Cerebellar cortex (tissue), 1 donor: Measurements from ENCODE around the gene IPPK.

ENCODE experiments used
- DNase-seq: peaks from one replicate; pipeline ENCODE4 v3.0.0-alpha.2; 2015; ENCODE audit warnings: low spot score

IPPK gene

GRCh38 chr9:92686954-92687353 lies 17.0 kb upstream of the IPPK start:
- peak; percentile 11 for DNase-seq

GRCh38 chr9:92685022-92685421 lies 15.1 kb upstream of the IPPK start:
- no peak for DNase-seq

- no peak for DNase-seq
Observed at GRCh38 chr9:92682269-92682668, 12.3 kb upstream of the IPPK start.

- no peak for DNase-seq
Observed at GRCh38 chr9:92680166-92681119, 10.5 kb upstream of the IPPK start.

- DNase-seq: no peak
Observed at GRCh38 chr9:92679413-92680165, 9.7 kb upstream of the IPPK start.

GRCh38 chr9:92671323-92671722 lies 1.4 kb upstream of the IPPK start:
- no peak for DNase-seq

GRCh38 chr9:92669527-92669889 lies 423 bp downstream of the IPPK start:
- no peak for DNase-seq

GRCh38 chr9:92668746-92669526 lies 995 bp downstream of the IPPK start:
- peak; percentile 14 for DNase-seq

GRCh38 chr9:92666912-92667532 lies 2.9 kb downstream of the IPPK start:
- no peak for DNase-seq

- DNase-seq: no peak
Observed at GRCh38 chr9:92666236-92666635, 3.7 kb downstream of the IPPK start.

- DNase-seq: no peak
Observed at GRCh38 chr9:92665836-92666235, 4.1 kb downstream of the IPPK start.

- DNase-seq: no peak
Observed at GRCh38 chr9:92664394-92665152, 5.4 kb downstream of the IPPK start.

GRCh38 chr9:92663951-92664350 lies 6.0 kb downstream of the IPPK start:
- DNase-seq: no peak

- no peak for DNase-seq
Observed at GRCh38 chr9:92663126-92663525, 6.8 kb downstream of the IPPK start.

- no peak for DNase-seq
Observed at GRCh38 chr9:92661743-92662142, 8.2 kb downstream of the IPPK start.

- no peak for DNase-seq
Observed at GRCh38 chr9:92661127-92661526, 8.8 kb downstream of the IPPK start.

GRCh38 chr9:92660266-92660665 lies 9.7 kb downstream of the IPPK start:
- DNase-seq: no peak

GRCh38 chr9:92659601-92660000 lies 10.3 kb downstream of the IPPK start:
- no peak for DNase-seq

GRCh38 chr9:92658611-92659010 lies 11.3 kb downstream of the IPPK start:
- no peak for DNase-seq

- no peak for DNase-seq
Observed at GRCh38 chr9:92658176-92658575, 11.8 kb downstream of the IPPK start.
